ENCODE results near the gene ARMC8. TPM values are rescaled to one million over a fixed set of nuclear protein-coding genes. Genes with fewer than 3 reads are reported as not detected.

The ARMC8 gene
- total RNA-seq, 1 experiment from 2014 or later, result 63.6 TPM

- no peak overlapping the region for H2AK5ac ChIP-seq (ENCODE audit: insufficient read length, low read length)
- no peak overlapping the region for H3K4ac ChIP-seq (ENCODE audit: low read depth, low read length)
Observed at GRCh38 chr3:138300647-138301046, 113.5 kb downstream of the ARMC8 start.

More at GRCh38 chr3:138300647-138301046, 113.5 kb downstream of the ARMC8 start:
- Histone ChIP-seq H3K23ac (ENCODE audit: insufficient read length, low read depth, low read length) (no peak overlapping the region), H3K9ac (ENCODE audit: extremely low read depth, insufficient read length, low read length) (no peak overlapping the region), H3T11ph (ENCODE audit: low read length) (no peak overlapping the region), H2AFZ (ENCODE audit: low read length) (no peak overlapping the region), H3K27me3 (ENCODE audit: insufficient read depth, low read length) (no peaks in the 10 kb centered on the region; the same call in 1 of the 2 replicates), H4K20me1 (ENCODE audit: control insufficient read depth, insufficient read depth, insufficient read length) (no peaks in the 10 kb centered on the region), H3K56ac (ENCODE audit: insufficient read length, low read depth, low read length) (no peak overlapping the region), H3K79me1 (ENCODE audit: insufficient read depth, low read depth, low read length, poor library complexity, severe bottlenecking) (no peaks in the 10 kb centered on the region), H2BK12ac (ENCODE audit: insufficient read length, low read depth, low read length) (no peak overlapping the region), H3K4me2 (ENCODE audit: insufficient read depth, insufficient read length, low read length) (no peak overlapping the region), H3K79me2 (ENCODE audit: insufficient read depth, low read length) (no peaks in the 10 kb centered on the region), H4K5ac (ENCODE audit: insufficient read length, low read depth, low read length) (no peak overlapping the region), H3K9me3 (ENCODE audit: control insufficient read depth, low read depth, low read length) (no peaks in the 10 kb centered on the region), H2BK120ac (ENCODE audit: low read depth, low read length, poor library complexity, severe bottlenecking) (no peak overlapping the region), H2BK5ac (ENCODE audit: insufficient read length, low read length) (no peak overlapping the region), H2BK15ac (ENCODE audit: low read depth, low read length) (no peak overlapping the region), H3K4me1 (ENCODE audit: insufficient read depth, low read length) (no peaks in the 10 kb centered on the region), H3K18ac (ENCODE audit: insufficient read length, low read depth, low read length) (no peak overlapping the region), H2BK20ac (ENCODE audit: low read depth, low read length, poor library complexity, severe bottlenecking) (no peak overlapping the region), H3K14ac (ENCODE audit: insufficient read depth, low read length) (no peak overlapping the region), H3K23me2 (ENCODE audit: insufficient read length, low read depth, low read length, poor library complexity, severe bottlenecking) (no peaks in the 10 kb centered on the region), H4K91ac (ENCODE audit: insufficient read length, low read depth, low read length) (no peak overlapping the region), H4K8ac (replicated peaks; ENCODE audit: insufficient read length, low read depth, low read length) (no peak overlapping the region), H3K27ac (ENCODE audit: insufficient read length, low read depth, low read length) (no peak overlapping the region)
- no peak overlapping the region for H3K27ac Mint-ChIP-seq
- no peak for TF ChIP-seq CTCF (conservative IDR thresholded peaks at IDR 0.05)
- peaks cover 0 to 23% (median 18%) of the 10 kb centered on the region in 3 experiments; a peak in 5 of 7 replicates for H3K36me3 Mint-ChIP-seq (ENCODE audit: insufficient read depth in 1 of 3, low read depth in 3 of 3)
- no CpG with 5 or more reads among the region's 2 CpGs for WGBS (ENCODE audit: extremely low coverage, insufficient read length, low lambda C conversion rate)
- no peak for DNase-seq
- H3K4me1 Mint-ChIP-seq, result no peaks in the 10 kb centered on the region
- H3K4me3 Mint-ChIP-seq, result no peak overlapping the region
- no peaks in the 10 kb centered on the region for H3K9me3 Mint-ChIP-seq
- no peaks in the 10 kb centered on the region; the same call in 1 of the 2 replicates for H3K27me3 Mint-ChIP-seq (ENCODE audit: low read depth)

All from H9 (cell line).